ENCODE results near the gene BFSP2.

Gene BFSP2

DNA sequence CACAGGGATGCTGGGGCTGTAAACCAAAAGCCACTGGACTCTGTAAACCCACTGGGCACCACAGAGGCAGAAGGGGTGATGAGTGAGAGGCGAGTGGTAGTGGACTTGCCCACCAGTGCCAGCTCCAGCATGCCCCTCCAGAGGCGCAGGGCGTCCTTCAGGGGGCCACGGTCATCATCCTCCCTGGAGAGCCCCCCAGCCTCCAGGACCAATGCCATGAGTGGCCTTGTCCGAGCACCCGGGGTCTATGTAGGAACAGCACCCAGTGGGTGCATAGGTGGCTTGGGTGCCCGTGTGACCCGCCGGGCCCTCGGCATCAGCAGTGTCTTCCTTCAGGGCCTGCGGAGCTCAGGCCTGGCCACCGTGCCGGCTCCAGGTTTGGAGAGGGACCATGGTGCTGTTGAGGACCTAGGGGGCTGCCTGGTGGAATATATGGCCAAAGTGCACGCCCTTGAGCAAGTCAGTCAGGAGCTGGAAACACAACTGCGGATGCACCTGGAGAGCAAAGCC, at the start of gene BFSP2:
BFSP2 (plus strand) TSS at position 51 of the 510 bp plus-strand sequence; CDS start at position 79, 28 bp downstream.
- no peak within 1 kb of the TSS for H3K4me3 ChIP-seq (replicated peaks in 1 of 2; ENCODE audit: low read depth in 2 of 2, low read length in 2 of 2)
- DNase-seq (ENCODE audit: low read depth in 2 of 2), result no peak
- TF ChIP-seq, protein P1, sequence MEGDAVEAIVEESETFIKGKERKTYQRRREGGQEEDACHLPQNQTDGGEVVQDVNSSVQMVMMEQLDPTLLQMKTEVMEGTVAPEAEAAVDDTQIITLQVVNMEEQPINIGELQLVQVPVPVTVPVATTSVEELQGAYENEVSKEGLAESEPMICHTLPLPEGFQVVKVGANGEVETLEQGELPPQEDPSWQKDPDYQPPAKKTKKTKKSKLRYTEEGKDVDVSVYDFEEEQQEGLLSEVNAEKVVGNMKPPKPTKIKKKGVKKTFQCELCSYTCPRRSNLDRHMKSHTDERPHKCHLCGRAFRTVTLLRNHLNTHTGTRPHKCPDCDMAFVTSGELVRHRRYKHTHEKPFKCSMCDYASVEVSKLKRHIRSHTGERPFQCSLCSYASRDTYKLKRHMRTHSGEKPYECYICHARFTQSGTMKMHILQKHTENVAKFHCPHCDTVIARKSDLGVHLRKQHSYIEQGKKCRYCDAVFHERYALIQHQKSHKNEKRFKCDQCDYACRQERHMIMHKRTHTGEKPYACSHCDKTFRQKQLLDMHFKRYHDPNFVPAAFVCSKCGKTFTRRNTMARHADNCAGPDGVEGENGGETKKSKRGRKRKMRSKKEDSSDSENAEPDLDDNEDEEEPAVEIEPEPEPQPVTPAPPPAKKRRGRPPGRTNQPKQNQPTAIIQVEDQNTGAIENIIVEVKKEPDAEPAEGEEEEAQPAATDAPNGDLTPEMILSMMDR (IDR thresholded peaks at IDR 0.05; ENCODE audit: low read depth, low read length), result no peak

DNA sequence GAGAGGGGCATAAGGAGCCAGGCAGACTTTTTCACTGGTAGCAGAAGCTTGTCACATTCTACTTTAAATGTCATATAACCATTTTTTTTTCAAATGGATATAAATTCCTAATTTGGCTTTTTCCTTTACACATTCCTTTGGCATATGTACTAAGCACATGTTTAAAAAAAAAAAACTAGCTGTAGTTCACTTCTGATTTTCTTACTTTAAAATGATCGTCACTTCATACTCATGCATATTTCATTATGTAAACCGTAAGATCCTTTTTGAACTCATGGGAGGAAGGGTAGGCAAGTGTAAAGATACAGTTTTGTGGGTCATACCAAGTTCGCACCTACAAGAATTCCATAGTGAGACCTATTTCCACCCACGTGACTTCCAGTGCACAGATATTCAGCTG, 45.1 kb upstream of the BFSP2 start:
- no peak for DNase-seq (ENCODE audit: low read depth in 2 of 2)
- TF ChIP-seq, protein P1 (IDR thresholded peaks at IDR 0.05; ENCODE audit: low read depth, low read length), result no peak
- no peak overlapping the region for H3K4me3 ChIP-seq (replicated peaks in 1 of 2; ENCODE audit: low read depth in 2 of 2, low read length in 2 of 2)

- DNase-seq (ENCODE audit: low read depth in 2 of 2), result no peak
- no peak overlapping the region for H3K4me3 ChIP-seq (replicated peaks in 1 of 2; ENCODE audit: low read depth in 2 of 2, low read length in 2 of 2)
- TF ChIP-seq, protein P1 (IDR thresholded peaks at IDR 0.05; ENCODE audit: low read depth, low read length), result no peak
Observed at GRCh38 chr3:133360476-133360875, 39.4 kb upstream of the BFSP2 start.

DNA sequence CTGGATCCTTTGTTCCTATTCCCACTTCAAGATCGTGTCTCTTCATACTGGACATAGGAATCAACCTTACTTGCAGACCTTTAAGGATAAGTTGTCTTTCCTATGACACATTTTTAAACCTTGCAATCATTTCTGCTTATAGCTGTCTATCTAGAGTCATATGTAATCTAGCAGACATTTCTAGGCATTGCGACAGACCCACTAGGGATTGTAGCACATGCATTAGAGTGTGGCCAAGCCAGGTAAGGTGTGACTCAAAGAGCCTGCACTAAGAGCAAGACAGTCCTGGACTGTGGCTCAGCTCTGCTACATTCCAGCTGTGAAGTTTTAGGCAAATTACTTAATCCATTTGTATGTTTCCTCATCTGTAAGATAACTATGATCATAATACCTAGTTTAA, 38.8 kb upstream of the BFSP2 start:
- no peak overlapping the region for H3K4me3 ChIP-seq (replicated peaks in 1 of 2; ENCODE audit: low read depth in 2 of 2, low read length in 2 of 2)
- no peak for DNase-seq (ENCODE audit: low read depth in 2 of 2)
- TF ChIP-seq, protein P1 (IDR thresholded peaks at IDR 0.05; ENCODE audit: low read depth, low read length), result no peak

- TF ChIP-seq, protein P1 (IDR thresholded peaks at IDR 0.05; ENCODE audit: low read depth, low read length), result no peak
- no peak overlapping the region for H3K4me3 ChIP-seq (replicated peaks in 1 of 2; ENCODE audit: low read depth in 2 of 2, low read length in 2 of 2)
- DNase-seq (ENCODE audit: low read depth in 2 of 2), result no peak
Observed at GRCh38 chr3:133361435-133361834, 38.4 kb upstream of the BFSP2 start.

DNA sequence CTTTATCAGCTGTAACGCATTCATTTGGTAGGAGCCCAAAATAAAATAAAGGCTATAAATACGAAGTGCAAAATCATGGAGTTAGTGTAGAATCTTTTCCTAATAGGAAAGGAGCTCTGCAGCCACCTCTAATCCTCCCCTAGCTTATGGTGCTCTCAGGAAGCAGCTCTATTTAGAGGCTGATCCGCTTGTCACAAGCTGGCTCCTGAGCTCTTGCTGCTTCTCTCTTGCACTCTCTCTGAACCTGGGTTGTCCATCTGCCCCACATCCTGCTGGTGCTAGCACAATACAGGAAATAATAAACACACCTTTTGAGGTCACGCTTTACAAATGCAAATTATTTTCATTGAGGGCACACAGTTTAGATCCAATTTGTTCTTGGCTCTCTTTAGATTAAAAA, 37.3 kb upstream of the BFSP2 start:
- no peak overlapping the region for H3K4me3 ChIP-seq (replicated peaks in 1 of 2; ENCODE audit: low read depth in 2 of 2, low read length in 2 of 2)
- DNase-seq (ENCODE audit: low read depth in 2 of 2), result no peak
- TF ChIP-seq, protein P1 (IDR thresholded peaks at IDR 0.05; ENCODE audit: low read depth, low read length), result no peak

GRCh38 chr3:133364704-133365103, 35.2 kb upstream of the BFSP2 start:
- DNase-seq (ENCODE audit: low read depth in 2 of 2), result no peak
- no peak overlapping the region for H3K4me3 ChIP-seq (replicated peaks in 1 of 2; ENCODE audit: low read depth in 2 of 2, low read length in 2 of 2)
- TF ChIP-seq, protein P1 (IDR thresholded peaks at IDR 0.05; ENCODE audit: low read depth, low read length), result no peak
